Measurements from ENCODE around the gene SAP30L. TPM values are rescaled to one million over a fixed set of nuclear protein-coding genes. Genes with fewer than 3 reads are reported as not detected.

Gene SAP30L
- total and polyA plus RNA-seq, 2 of the 13 experiments (the other 11 are each of a cell fraction or from before 2014, with no cell fraction given), result 27.9 to 37.2 TPM

GRCh38 chr5:154430961-154431630 is 14.7 kb upstream of the SAP30L start (continued):
- TF ChIP-seq HMGXB4 (CRISPR knock-in tag; IDR thresholded peaks at IDR 0.05; ENCODE audit: borderline replicate concordance in 1 of 2, low read depth in 1 of 2), result no peak

- H3K79me2 ChIP-seq (ENCODE audit: insufficient read depth, low read length), result no peaks in the 10 kb centered on the region
- H3K27me3 ChIP-seq (ENCODE audit: control insufficient read depth in 1 of 2, insufficient read depth in 2 of 2, low read length in 2 of 2), result no peaks in the 10 kb centered on the region; a peak in 1 of 5 replicates
- DNase-seq (ENCODE audit: low spot score) (no peak), ATAC-seq (no peak), FAIRE-seq (no peak)
- H3K9me3 ChIP-seq (ENCODE audit: low read length), result no peaks in the 10 kb centered on the region
- 95% methylated on average over 3 of the region's 3 CpGs for WGBS (ENCODE audit: low lambda C conversion rate)
- H4K20me1 ChIP-seq (ENCODE audit: insufficient read depth, low read length), result no peaks in the 10 kb centered on the region
- ChIA-PET POLR2A (no interaction called here), CTCF (ENCODE audit: low intra/inter-chr PET ratio, low total read pairs) (no interaction called here)
- no peak overlapping the region for H3K9ac ChIP-seq (ENCODE audit: insufficient read depth, low read depth, low read length)
- BruUV-seq (replicated peaks), result no TSS peak
- H3K4me1 ChIP-seq (ENCODE audit: insufficient read depth, low read length), result peaks cover 7% of the 10 kb centered on the region; the same call in 1 of the 2 replicates
- no peak overlapping the region for H3K4me2 ChIP-seq (ENCODE audit: low read depth, low read length)
- peaks cover 0 to 14% of the 10 kb centered on the region in 2 experiments; a peak in 3 of 5 replicates for H3K36me3 ChIP-seq (replicated peaks in 1 of 2; ENCODE audit: control insufficient read depth in 1 of 2, insufficient read depth in 2 of 2, low read length in 2 of 2)
- TF ChIP-seq ZBTB2 (CRISPR knock-in tag; IDR thresholded peaks at IDR 0.05; ENCODE audit: low read depth), result no peak
- no peak for TF ChIP-seq ERF (CRISPR knock-in tag; IDR thresholded peaks at IDR 0.05)
- H3K4me3 ChIP-seq (replicated peaks in 1 of 3; ENCODE audit: insufficient read depth in 1 of 3, low read depth in 2 of 3, low read length in 3 of 3), result no peak overlapping the region
- H2AFZ ChIP-seq (ENCODE audit: low read length), result no peak overlapping the region
- intact Hi-C loops (cut with micrococcal nuclease; ENCODE audit: unreplicated experiment) (no loop called here), in situ Hi-C loops (cut with HindIII; ENCODE audit: extremely low pct_ligation_motif_present, low pct_unique_long_range_greater_than_20kb) (no loop called here)
- no peak overlapping the region for H3K27ac ChIP-seq (ENCODE audit: extremely low read length, insufficient read depth, low read length)
These were observed 10.6 kb upstream of the SAP30L start for GRCh38 chr5:154435226-154435625.
